Kasumi-1 (cell line): ENCODE results near the gene MTHFS.
"Not testable (repeated sequence)": the region's sequence is repeated elsewhere in the genome, so short reads cannot be mapped to it uniquely, and the experiment has no call there.

ENCODE experiments used
- DNase-seq, 2 experiments: peaks; one replicate each; lab custom pipeline; 2025; lab: John Stamatoyannopoulos, UW

MTHFS gene

DNA sequence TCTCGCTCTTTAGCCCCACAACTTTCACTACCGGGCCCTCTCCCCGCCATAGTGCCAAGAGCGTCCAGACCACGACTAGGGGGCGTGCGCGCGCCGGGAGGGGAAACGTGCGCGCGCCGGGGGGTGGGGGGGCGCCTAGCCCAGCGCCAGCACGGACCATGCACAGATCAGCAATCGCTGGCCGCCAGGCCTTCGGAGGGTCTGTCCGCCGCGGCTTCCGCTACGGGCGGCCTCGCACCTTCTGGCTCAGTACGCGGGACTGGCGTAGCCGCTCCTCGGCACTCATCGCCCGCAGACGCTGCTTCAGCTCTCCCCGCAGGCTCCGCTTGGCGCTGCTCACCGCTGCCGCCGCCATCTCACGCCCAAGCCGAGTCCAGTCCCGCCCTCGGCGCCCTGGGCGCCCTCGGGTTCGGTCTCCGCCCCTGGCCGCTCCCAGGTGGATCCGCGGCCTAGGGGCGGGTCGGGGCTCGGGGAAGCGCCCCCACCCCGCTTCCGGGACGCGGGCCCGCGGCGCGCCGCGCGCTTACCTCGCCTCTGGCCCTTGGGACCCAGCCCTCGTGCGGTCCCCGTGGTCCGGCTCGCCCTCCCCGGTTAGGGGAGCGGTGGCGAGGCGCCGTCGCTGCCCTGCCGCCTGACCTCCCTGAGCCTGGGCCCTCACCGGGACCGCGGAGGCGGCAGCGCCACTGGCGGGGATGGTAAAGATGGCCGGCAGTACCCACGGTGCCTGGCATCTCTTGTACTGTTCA, at the start of gene MTHFS:
TSS of gene MTHFS (minus strand) at position 381 of the 746 bp plus-strand sequence. CDS start at position 355, 26 bp downstream.
- DNase-seq, result peak; percentile 46 to 60

DNA sequence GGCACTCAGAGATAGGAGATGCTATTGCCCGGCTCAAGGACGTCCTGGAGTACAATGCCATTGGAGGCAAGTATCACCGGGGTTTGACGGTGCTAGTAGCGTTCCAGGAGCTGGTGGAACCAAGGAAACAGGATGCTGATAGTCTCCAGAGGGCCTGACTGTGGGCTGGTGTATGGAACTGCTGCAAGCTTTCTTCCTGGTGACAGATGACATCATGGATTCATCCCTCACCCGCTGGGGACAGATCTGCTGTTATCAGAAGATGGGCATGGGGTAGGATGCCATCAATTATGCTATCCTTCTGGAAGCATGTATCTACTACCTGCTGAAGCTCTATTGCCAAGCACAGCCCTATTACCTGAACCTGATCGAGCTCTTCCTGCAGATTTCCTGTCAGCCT, 47.8 kb upstream of the MTHFS start:
- no peak for DNase-seq

DNA sequence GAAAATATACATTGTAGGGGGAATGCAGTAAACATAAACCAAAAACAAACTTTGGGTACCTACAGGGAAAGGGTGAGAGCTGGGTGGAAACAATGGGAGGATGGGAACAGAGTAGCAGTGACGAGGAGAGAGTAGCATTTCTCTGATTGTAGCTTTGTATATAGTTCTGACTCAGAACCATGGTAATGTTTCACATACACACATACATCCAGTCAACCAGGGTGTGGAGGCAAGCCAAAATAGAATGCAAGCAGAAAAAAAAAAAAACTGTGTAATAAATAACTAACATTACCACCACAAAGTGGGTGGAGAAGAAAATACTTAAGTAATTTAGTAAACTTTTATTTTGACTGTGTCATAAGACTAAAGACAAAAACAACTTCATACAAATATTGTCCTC, 47.0 kb upstream of the MTHFS start:
- no peak for DNase-seq

DNA sequence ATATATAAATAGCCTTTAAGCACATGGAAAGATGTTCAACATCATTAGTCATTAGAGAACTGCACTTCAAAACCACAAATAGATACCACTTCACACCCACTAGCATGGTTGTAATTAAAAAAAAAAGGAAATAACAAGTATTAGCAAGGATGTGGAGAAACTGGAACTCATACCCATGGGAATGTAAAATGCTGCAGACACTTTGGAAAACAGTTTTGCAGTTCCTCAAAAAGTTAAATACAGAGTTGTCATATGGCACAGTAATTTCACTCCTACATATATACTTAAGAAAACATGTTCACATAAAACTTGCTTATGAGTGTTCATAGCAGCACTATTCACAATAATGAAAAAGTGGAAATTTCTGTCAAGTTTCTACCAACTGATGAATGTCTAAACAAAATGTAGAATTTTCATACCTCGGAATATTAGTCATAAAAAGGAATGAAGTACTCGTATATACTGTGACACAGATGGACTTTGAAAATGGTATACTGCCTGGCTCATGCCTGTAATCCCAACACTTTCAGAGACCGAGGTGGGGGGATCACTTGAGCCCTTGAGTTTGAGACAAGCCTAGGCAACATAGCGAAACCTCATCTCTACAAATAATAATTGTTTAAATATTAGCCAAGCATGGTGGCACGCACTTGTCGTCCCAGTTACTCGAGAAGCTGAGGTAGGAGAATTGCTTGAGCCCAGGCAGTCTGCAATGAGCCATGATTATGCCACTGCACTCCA, 46.1 kb upstream of the MTHFS start:
- DNase-seq, result no peak

DNA sequence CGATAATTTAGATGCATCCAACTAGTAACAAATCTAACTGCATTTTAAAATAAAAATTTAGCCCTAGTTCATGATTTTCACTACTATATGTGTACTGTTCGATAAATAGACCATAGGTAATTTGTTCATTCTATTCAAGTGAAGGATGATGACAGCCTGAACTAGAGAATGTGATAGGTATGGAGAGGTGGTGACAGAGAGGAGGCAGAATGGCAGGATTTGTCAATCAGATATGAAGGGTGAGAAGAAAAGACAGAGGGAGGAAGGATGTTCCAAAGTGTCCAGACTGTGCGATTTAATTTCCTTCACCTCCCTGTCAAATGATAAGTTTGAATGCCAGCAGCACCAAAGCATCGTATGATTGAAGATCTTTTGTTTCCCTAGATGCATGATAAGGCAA, 42.6 kb upstream of the MTHFS start:
- no peak for DNase-seq

DNA sequence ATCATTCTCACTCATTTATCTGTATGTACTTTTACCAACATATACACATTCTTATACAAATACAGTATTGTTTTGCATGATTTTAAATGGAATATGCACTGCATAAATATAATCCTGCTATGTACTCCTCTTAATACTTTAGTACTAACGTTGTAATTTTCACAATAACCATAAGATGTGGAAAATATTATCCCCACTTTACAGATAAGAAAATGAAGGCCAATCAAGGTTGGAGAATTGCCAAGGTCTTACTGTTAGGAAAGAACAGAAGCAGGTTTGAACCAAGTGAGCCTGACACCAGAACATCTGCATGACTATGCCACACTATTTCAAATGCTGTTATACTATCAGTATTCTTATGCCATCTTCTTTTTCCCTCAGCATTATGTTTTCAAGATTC, 41.3 kb upstream of the MTHFS start:
- DNase-seq, result no peak

DNA sequence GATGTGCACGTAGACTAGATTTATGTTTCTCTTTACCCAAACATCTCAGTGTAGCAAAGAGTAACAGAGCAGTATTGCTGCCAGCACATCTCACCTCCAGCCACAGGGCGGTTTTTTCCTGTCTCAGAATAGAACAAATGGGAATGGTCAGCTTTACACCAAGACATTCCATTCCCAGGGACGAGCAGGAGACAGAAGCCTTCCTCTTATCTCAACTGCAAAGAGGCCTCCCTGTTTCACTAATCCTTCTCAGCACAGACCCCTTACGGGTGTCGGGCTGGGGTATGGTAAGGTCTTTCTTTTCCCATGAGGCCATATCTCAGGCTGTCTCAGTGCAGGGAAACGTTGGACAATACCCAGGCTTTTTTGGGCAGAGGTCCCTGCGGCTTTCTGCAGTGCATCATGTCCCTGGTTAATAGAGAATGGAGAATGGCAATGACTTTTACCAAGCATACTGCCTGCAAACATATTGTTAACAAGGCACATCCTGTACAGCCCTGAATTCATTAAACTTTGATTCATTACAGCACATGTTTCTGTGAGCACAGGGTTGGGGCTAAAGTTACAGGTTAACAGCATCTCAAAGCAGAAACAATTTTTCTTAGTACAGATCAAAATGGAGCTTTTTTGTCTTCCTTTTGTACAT, 38.9 kb upstream of the MTHFS start:
- DNase-seq, result not testable (repeated sequence)

DNA sequence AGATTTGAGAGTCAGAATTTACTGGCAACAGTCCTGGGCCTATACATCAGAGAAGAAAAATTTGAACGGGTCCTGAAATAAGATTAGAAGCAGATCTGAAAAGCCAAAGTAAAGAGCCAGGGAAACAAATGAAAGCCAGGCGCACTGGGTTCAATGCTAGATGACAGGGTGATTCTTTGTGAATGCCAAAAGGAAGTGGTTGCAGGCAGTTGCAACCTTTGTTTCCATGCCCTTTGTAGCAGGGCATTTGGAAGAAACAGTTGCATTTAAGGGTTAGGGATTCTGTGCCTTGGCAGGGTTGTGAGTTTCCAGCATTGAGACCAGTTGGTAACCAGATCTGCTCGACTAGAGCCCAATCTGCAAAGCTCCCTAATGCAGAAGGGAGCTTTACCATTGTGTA, 36.4 kb upstream of the MTHFS start:
- DNase-seq, result no peak

DNA sequence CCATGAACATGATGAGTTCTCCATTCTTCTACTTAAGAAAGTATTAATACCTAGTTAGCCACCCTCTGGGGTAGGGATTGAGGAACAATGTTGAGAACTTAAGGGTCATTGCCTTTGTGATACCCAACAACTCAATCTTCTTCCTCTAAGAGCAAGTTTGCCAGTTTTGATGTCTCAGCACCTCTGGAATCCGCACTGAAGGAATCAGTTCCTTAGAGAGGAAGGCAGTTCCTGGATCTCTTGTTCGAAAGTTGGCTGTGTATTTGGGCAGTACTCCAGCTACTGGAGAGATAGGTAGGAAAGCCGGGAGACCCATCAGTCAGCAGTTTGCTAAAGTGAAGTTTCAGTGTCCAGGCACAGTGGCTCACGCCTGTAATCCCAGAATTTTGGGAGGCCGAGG, 35.6 kb upstream of the MTHFS start:
- DNase-seq, result no peak

DNA sequence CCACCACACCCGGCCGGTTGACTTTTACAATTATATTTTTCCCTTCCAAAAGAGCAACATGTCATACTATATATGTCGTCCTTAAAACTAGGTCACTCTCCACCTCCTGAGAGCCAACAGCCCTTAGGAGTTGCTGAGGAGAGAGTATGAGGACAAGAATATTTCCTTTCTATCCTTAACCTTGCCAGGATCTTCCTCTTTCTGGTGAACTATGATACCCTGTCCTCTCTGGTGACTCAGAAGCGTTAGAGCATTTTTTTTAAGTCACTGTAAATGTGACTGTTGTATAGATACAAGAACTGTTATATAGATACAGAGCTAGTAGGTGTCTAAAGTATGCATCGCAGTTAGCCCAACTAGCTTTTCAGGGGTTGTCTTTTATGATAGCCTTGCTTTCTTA, 33.7 kb upstream of the MTHFS start:
- DNase-seq, result peak; percentile 55 to 64

DNA sequence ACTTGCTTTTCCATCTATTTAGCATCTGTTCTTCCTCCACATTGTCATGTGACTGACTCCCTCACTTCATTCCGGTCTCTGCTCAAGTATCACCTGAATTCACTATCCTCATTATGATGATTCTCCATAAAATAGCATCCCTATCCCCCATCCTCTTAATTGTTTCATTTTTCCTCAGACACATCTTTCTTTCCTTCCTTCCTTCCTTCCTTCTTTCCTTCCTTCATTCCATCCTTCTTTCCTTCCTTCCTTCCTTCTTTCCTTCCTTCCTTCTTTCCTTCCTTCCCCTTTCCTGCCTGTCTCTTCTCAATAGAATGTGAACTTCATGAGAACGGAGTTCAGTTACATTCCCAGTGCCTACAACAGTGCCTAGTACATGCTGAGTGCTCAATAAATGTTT, 32.6 kb upstream of the MTHFS start:
- no peak for DNase-seq

DNA sequence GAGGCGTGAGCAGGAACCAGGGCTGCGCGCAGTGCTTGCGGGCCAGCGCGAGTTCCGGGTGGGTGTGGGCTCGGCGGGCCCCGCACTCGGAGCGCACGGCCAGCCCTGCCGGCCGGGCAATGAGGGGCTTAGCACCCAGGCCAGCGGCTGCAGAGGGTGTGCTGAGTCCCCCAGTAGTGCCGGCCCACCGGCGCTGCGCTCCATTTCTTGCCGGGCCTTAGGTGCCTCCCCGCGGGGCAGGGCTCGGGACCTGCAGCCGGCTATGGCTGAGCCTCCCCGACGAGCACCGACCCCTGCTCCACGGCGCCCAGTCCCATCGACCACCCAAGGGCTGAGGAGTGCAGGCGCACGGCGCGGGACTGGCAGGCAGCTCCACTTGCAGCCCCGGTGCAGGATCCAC, 29.3 kb upstream of the MTHFS start:
- DNase-seq, result not testable (repeated sequence)

DNA sequence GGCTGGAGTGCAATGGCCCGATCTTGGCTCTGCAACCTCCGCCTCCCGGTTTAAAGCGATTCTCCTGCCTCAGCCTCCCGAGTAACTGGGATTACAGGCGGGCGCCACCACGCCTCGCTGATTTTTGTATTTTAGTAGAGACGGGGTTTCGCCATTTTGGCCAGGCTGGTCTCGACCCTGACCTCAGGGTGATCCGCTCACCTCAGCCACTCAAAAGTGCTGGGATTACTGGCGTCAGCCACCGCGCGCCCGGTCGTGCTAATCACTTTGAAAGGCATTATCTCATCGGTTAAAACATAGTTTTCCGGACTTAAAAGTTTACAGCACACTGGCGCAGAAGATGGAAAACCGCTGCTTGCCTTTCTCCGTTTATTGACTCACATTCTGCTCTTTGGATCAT, 27.6 kb upstream of the MTHFS start:
- DNase-seq, result no peak

DNA sequence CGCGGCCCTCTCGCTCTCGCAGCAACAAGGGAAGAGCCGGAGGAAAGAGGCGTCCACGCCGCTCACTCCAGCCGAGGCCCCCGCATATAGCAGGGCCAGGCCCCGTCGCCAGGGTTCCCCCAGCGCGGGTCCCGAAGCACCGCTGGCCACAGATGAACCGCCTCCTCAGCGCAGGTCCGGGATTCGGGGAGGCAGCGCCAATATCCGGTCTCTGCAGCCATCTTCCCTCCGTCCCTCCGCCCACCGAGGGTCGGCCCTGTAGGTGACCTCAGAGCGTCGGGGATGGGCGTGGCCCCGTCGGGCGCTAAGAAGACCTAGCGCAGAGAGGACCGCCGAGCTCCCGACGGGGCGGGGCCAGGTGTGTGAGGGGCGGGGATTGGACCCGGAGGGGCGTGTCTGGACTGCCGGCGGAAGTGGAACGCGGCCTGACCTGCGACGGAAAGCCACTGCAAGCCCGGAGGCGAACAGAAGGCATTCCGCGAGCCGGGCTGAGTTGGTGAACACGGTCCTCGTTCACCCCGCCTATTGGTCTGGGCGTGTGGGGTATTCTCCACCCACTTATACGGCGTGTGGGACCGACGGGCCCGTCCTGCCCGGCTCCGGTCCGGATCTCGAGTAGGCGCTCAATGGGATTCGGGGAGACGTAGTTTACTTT, 26.8 kb upstream of the MTHFS start:
- peak; percentile 96 to 97 for DNase-seq

DNA sequence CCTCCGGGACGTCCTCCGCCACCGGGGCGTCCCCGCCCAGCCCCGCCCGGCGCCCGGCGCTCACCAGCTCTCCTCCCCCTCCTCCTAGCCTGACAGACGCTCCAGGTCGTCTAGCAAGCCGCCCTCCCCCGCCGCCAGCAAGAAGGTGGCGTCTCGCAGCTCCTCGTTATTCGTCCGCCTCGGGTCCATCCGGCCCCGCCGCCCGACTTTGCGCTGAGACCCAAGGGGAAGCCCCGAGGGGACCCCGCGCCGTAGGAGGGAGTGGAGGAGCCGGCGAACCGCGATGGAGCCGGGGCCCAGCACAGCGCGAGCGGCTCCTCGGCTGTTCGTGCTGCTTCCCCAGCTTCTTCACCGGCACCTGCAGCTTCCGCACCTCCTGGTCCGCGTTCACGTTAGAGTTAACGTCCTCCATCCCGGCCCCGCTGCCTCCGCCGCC, 26.3 kb upstream of the MTHFS start:
- peak; percentile 39 to 54 for DNase-seq

DNA sequence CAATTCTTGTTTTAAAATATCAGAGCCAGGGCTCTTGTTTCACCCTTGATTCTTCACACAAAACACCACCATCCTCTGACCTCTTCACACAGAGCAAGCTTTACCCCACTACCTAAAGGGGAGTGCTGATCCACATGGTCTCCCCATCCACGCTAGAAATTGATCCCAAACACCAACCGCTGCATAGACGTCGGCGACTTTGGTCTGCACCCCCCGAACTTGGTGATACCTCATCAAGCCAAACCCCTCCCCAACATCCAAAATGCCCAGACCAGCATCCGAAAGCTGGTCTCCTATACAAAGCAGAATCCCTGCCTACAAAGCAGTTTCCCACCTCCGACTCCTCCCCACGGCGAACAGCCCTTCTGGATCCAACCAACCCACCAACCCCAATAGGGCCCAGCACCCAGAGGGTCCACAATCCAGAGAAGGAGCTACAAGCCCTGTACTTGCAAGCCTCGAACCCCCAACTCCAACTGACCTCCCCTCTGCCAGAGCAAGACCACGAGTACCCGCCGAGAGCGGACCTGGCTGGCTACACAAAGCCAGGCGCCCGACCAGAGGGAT, 25.8 kb upstream of the MTHFS start:
- DNase-seq, result peak in 1 of 2 experiments; percentile 53

DNA sequence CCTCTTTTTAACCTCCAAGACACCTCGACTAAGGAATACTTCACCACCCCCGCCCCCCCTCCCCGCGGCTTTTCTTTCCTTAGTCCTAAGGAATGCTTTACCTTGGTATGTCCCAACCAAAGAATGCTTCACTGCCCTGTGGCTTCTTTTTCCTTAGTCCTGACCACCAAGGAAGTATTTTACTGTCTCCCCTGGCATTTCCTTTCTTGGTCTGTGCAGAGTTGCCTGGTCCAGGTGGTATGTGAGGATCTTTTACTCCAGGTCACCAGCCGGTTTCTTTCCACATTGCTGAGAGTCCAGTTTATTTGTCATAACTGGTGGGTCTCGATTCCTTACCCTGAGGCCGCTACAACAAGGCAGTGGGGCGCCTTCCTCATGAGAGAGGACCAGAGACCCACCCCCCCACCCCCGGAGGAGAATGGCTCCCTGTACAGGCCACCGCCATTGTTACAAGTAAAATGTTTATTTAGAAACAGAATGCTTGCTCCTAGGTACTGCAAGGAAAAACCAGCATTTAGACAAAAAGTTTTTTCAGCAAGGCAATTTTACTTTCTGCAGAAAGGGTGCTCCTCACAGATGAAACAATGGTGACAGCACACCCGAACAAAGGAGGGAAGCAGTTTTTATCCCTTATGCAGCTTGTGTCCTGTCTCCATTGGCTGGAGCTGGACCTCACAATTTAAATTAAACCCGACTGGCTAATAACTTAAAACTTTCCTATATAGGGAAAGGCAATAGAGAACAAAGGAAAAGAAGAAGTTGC, 23.1 kb upstream of the MTHFS start:
- peak in 1 of 2 experiments; percentile 37 for DNase-seq

DNA sequence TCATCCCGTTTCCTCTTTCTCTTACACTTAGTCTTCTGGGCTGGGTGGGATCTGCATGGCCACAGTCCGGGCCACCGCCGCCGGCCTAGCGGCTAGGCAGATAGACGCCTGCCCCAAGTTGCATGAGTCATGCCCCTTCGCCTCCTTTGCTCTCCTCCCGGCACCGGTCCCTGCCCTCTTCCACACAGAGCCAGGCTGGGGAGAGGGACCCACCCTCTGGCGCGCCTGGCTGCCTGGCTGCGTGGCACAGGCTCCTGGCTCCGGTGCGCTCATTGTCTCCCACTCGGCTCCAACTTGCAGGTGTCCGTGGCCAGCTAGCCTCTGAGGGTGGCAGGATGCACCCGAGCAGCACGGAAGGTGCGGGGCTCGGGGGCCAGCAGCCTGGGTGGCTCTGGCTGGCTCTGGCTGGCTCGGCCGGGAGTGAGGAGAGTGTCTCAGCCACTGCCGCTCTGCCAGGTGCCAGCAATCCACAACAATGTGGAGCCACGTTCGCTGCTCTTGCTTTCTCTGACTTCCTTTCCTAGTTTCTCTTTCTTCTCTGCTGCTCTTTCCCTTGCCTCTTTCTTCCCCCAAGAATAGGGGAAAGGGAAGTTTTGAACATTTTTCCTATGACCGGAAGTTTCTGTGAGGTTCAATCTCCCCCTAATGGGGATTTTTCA, 22.4 kb upstream of the MTHFS start:
- peak; percentile 81 to 83 for DNase-seq

DNA sequence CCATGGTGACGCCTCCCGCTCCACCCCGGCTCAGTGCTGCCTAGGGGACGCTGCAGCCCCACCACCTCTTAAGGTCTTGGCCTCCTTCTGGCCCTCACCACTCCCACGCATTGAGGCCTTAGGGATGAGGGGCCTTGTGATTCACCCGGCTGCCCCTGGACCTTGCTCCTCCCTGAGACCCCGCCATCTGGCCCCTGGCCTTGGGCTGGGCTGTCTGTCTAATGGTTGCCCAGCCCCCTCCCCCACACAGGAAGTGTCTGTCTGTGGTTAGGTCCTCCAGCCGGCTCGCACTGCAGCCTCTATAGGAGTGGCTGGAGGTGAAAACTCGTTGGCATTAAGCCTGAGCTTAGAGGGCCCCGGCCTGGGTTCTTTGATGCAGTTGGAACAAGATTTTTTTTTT, 21.5 kb upstream of the MTHFS start:
- DNase-seq, result peak; percentile 81 to 87

DNA sequence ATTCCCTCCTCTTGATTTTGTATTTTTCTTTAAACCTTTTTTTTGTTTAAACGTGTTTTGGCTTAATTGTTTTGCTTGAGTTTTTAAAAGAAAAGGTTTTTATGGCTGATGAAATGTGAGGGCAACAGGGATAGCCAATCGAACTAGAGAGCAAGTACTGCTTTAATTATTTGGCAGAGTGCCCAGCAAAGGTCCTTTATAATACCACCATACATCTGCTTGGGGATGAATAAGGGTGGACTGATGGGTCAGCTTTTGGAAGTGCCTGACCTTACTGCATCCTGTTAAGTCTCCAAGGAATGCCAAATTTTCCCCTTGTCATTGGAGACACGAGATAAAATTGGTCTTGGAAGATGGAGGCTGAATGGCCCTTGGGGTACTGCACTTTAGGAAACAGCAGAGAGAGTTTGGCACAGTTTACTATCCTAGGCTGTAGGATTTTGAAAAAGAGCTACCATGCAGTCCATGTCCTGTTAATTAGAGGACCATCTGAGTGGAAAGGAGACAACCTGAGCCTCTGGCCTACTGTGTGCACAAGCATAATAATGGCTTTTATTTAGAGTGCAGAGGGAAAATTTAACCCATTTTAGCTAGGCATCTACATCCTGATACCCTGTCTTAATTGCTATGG, 19.8 kb upstream of the MTHFS start:
- DNase-seq, result peak; percentile 24 to 42
